Measurements from ENCODE around the gene LHFPL4.

Gene LHFPL4

GRCh38 chr3:9469986-9470385, 83.6 kb downstream of the LHFPL4 start:
- no peak for DNase-seq

- DNase-seq: no peak
These were observed 85.2 kb downstream of the LHFPL4 start for GRCh38 chr3:9468460-9468859.

- DNase-seq: no peak
These were observed 86.2 kb downstream of the LHFPL4 start for GRCh38 chr3:9467451-9467850.

GRCh38 chr3:9455596-9456131, 98.0 kb downstream of the LHFPL4 start:
- DNase-seq: no peak

GRCh38 chr3:9452417-9452816, 101.2 kb downstream of the LHFPL4 start:
- peak; percentile 39 for DNase-seq

- DNase-seq: no peak
These were observed 102.6 kb downstream of the LHFPL4 start for GRCh38 chr3:9450991-9451390.

GRCh38 chr3:9450126-9450525, 103.5 kb downstream of the LHFPL4 start:
- DNase-seq: no peak

GRCh38 chr3:9448643-9449042, 105.0 kb downstream of the LHFPL4 start:
- DNase-seq: no peak
